Ecto neural progenitor cell (in vitro differentiated cells): Measurements from ENCODE around the gene OGFOD2.
"Not testable (repeated sequence)": the region's sequence is repeated elsewhere in the genome, so short reads cannot be mapped to it uniquely, and the experiment has no call there.

Source experiments
- DNase-seq: peaks from one replicate; pipeline ENCODE4 v3.0.0-alpha.2; 2018; ENCODE audit warnings: low spot score

Gene OGFOD2

DNA sequence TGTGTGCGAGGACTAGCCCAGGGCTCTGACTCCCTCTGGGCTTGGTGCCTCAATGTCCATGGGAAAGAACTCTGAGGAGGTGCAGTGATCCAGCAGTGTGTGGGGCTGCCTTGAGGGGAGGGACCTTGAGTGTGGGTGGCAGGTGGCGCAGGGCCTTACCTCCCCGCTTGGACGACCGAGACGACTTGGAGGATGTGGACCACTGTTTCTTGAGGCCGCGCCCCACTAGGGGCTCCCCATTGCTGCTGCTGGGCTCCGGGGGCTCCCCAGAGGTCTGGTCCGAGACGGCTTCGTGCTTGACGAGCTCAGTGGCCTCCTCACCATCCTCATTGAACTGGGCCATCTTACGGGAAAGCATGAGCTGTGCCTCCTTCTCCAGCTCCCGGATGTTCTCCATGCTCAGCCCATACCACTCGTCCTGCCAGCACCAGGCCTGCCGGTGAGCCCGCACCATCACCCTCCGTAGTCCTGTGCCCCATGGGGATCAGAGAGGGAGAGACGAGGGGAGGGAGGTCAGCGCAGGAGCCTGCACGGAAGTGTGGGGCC lies 30.1 kb downstream of the OGFOD2 start:
- no peak for DNase-seq

DNA sequence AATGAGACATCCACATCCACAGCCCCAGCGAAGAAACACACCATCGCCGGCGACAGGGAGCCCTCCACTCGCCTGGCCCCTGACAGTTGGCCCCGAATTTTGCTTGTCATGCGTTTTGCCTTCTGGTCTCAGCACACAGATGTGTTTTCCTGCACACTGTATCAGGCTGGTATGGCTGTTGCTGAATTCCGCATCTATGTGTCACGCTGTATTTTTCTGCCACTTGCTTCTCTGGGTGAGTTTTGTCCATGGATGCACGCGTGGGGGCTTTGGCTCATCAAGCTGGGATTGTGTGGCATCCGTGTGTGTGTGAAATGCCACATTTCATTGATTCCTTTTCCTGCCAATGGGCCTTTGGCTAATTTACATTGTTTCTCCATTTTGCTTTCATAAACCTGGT lies 31.9 kb downstream of the OGFOD2 start:
- DNase-seq: no peak

DNA sequence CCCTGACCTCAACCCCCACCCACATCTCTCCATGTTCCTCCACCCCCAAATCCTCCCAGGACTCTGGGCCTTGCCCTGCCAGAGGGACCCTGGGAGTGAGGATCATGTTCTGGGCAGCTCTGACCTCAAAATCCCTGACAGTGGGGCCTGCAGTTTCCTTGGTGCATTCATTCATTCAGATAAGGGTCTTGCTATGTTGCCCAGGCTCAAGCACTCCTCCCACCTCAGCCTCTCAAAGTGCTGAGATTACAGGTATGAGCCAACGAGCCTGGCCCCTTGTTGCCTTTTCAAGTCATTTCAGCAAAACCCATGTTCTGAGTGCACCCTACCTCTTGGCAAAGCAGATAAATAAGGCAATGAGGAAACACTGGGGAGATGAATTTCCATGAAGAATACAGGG lies 35.1 kb downstream of the OGFOD2 start:
- no peak for DNase-seq

DNA sequence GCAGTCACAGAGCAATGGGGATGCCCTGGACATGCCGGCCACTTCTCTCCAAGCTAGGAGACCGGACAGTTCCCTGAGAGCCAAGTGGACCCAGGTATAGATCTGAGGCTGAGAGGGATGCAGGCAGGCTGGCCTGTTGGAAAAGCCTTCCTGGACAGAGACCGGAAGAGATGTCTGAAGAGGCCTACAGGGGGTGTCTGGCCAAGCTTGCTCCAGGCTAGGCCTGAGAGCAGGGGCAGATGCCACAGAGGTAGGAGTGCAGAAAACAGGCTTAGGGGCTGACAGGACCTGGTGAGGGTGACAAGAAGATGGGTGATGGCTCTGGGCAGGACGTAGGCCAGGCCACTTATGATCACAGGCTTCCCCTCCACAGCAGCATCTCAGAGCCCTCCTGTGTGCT lies 35.6 kb downstream of the OGFOD2 start:
- DNase-seq: no peak

DNA sequence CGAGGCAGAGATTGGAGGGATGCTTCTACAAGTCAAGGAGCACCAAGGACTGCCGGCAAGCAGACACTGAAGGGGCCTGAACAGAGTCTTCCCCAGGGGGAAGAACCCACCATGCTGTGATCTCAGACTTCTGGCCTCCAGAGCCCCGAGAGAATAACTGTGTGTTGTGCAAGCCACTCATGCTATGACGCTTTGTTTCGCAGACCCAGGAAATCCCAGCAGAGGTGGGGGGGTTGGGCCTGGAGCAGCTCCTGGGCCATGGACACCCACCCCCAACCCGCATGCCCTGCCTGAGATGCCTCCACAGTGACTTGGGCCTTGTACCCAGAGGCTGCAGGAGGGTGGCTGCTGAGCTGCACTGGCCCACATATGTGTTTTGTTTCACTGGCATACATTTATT lies 36.7 kb downstream of the OGFOD2 start:
- DNase-seq: no peak

DNA sequence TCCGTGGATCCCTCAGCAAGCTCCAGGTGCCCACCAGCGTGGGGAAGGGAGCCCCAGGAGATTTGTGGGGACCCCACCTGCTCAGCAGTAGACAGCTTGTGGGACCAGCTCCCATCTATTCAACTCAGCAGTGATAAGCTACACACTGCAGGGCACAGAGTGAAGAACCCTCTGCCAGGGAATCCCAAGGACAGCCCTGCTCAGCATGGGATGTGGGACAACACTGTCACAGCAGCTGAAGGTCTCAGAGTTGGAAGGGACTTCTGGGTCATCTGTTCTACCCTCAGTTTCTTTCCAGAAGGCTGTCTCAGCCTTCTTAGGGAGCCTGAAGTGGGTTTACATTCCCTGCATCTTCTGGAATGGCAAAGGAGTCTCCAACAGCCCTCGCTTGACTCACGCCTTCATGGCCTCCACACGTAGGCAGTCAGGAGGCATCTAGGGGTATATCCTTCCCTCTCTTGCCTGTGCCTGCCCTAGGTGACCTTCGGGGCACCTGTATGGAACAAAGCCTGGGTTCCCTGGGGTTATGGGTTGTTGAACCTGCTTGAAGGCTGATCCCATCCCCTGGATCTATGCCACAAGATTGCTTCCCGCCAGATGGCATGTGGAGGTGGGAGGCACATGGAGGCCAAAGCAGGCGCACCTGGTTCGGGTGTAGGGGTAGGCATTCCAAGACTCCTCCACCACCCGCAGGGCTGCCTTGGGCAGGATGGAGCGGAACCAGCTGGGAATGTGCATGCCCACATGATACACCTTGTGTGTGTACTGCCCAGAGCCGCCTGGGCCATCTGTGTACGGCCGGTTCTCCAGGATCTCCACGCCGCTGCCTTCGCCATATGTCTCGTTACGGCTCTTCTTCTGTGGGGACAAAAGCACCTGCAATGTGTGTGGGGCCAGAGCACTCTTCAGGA lies 38.4 kb downstream of the OGFOD2 start:
- DNase-seq: no peak

DNA sequence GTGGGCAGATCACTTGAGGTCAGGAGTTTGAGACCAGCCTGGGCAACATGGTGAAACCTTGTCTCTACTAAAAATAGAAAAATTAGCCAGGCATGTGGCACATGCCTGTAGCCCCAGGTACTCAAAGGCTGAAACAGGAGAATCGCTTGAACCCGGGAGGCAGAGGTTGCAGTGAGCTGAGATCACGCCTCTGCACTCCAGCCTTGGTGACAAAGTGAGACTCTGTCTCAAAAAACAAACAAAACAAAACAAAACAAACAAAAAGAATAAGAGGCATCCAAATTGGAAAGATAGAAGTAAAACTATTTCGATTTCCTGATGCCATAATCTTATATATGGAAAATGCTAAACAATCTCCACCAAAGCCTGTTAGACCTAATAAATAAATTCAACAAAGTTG lies 39.4 kb downstream of the OGFOD2 start:
- not testable (repeated sequence) for DNase-seq

DNA sequence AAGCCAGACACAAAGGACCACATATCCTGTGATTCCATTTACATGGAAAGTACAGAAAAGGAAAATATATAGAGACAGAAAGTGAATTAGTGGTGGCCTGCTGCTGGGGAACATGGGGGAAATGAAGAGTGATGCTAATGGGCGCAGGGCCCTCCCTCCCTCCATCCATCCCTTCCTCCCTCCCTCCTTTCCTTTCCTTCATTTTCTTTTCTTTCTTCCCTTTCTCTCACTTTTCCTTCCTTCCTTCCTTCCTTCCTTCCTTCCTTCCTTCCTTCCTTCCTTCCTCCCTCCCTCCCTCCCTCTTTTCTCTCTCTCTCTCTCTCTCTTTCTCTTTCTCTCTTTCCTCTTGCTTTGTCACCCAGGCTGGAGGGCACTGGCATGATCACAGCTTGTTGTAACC lies 42.7 kb downstream of the OGFOD2 start:
- no peak for DNase-seq

DNA sequence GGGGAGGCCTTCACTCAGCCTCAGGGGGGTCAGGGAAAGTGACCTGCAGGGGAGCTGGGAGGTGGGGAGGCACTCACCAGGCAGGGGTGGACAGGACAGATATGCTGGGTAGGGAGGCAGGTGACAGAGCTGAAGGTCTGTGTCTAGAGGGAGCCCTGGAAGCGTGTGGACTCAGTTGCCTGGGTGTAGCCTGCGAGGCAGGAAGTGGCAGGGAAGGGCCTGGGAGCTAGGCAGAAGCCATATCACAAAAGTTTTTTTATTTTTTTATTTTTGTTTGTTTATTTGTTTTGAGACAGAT lies 44.7 kb downstream of the OGFOD2 start:
- no peak for DNase-seq

DNA sequence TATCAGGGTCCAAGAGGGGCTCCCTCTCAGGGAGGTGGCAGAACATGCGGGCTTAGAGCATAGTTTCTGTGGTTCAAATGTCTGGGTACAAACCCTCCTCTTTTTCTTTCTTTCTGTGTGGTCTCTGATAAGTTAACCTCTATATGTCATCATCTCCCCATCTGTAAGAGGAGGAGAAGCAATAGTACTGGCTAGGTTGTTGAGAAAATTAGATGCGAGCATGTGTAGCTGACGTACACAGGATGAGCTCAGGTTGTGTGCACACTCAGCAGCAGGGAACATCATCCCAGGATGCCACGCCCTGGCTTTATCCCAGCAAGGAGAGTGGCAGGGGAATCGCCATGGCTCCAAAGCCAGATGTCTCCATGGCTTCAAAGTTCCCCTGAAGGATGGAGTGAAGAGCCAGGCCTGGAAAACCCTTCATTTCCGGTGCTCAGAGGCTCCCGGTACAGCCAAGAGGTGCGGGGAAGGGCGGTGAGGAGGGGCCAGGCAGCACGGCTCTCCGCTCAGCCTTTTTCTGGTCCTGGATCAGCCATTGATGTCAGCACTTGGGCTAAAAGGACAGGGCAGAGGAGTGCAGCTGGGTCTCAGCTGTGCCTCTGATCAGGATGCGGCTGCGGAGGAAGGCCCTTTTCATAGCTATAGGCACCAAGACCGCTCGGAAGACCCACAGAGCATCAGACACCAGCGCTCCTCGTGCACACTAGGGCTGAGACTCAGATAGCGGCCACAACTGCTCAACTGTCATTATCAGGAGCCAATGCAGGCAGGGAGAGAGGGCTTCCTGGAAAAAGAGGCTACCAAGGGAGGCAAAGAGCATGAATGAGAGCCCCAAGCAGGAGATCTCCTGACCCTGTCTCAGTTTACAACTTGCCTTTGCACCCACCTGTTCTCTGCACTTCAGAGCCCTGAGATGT lies 46.9 kb downstream of the OGFOD2 start:
- no peak for DNase-seq

DNA sequence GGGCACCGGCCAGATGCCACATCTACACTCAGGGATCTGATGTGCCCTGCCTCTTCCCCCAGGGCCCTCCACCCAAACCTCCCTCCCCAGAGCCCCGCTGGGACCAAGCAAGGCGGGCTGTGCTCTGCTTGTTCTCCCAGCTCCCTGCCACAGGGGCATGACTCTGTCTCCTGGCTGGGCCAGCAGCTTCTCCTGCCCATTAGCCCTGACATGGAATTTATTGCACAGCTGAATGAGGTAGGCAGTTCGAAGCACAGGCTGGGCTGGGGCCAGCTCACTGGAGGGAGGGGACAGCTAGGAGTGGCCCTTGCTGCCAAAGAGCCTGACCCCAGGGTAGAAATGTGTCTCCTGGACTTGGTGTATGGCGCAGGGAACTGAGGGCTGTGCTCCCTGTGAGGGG lies 47.8 kb downstream of the OGFOD2 start:
- DNase-seq: no peak

DNA sequence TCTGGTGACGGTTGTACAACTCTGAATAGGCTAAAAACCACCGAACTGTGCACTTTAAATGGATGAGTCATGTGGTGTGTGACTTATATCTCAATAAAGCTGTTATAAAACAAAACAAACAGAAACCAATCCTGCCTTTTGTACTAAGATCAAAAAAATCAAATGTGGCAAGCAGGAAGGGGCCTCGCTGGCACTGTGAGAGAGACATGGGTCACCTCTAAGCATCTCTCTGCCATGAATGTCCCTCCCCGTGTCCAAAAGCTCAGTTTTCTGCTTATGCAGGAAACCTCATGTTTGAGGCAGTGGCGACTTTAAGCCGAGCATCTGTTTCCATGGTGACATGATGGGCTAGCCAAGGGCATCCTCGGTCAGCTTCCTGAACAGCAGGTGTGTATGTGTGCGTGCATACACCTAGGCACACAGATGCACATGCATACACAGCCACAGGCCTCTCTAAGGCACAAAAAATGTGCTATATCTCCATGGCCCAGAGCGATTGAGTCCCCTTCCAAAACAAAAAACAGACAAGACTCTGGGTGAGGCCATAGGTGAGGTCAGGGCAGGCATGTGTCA lies 49.9 kb downstream of the OGFOD2 start:
- DNase-seq: no peak

DNA sequence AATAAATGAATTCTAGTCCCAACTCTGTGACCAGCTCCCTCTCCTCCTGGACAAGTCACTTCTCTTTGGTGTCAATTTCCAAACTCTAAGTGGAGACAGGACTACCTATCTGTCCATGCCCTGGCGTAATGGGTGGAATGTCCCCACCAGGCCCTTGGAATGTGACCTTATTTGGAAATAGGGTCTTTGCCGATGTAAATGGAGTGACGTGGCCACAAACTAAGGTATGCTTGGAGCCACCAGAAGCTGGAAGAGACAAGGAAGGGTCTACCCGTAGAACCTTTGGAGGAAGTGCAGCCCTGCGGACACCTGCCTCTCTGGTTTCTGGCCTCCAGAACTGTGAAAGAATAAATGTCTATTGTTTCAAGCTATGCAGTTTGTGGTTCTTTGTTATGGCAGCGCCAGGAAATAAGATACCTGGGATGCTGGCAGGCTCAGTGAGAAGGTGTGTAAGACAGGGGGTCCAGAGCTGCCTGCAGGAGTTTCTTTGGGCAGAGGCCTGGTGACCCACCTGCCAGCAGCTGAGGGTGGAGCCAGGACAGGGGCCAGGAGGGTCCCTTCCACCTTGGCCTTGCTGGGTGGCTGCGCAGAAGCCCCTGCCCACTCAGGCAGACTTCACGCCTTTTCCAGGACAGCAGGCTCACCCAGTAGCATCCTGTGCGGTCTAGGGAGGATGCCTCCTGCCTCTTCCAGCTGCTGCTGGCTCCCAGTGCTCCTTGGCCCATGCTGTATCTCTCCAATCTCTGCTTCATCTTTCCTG lies 51.2 kb downstream of the OGFOD2 start:
- DNase-seq: no peak

DNA sequence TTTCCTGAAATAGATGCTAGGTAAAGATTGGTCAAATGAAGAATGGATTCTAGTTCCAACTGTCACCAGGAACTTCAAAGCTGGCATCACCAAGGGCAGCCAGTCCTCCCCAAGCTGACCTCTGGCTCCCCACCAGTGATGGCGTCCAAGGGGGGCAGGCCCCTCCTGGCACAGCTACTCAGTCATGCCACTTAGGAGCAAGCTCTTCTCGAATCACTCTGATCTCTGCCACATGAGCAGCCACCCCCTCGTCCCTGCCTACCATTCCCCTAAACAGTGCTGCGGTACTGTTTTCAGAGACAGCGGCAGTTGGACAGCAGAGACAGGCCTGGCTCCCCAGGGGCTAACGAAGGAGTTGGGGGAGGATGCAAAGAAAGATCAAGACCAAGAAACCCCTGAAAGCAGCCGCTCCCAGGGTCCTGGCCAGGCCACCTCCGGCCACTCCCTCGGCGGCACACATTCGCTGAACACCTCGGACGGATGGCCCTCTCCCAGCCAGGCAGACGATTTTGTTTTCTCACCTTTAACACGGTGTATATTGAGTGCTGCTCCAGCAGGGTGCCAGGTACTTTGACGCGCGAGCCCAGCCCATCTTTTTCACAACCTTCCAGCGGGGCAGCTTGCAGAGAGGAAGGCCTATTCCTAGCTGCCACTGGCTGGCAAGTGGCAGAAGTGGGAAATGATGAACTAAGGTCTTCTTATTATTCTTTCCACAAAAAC lies 52.8 kb downstream of the OGFOD2 start:
- DNase-seq: no peak

DNA sequence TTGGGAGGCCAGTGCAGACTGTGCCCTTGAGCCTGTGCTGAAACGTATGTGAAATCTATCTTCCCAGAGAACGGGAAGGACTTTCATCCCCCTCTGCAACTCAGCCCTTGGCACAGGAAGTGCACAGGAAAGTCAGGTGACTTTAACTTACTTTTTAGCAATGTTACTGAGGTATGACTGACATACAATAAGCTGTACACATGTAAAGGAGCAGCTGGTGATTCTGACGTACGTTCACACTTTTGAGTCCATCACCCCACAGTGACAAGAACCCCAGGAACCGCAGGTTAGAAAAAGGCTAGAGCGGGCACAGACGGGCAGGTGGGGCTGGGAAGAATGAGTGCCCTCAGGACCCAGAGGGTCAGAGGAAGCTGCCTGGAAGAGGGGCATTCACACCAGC lies 53.4 kb downstream of the OGFOD2 start:
- DNase-seq: no peak

DNA sequence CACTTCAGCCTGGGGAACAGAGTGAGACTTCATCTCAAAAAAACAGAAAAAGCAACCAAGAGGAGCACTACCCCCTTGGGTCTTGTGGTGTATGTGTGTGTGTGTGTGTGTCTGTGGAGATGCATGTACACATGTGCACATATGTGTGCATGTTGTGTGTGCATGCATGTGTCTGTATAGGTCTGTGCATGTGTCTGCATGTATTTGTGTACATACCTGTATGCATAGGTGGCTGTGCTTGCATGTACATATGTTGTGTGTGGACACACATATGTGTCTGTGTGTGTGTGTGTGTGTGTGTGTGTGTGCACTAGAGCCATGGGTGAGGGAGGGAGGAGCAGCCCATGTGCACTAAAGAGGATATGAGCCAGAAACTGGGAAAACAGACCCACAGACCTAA lies 54.5 kb downstream of the OGFOD2 start:
- no peak for DNase-seq
